Stimulated activated CD4-positive, alpha-beta T cell treated with anti-CD3 and anti-CD28 coated beads, Interleukin-12 subunit alpha, Interleukin-12 subunit beta, amount 100 ng/mL, for 4 hours (primary cell): ENCODE measurements around the gene DUSP28.
"Not testable (repeated sequence)": the region's sequence is repeated elsewhere in the genome, so short reads cannot be mapped to it uniquely, and the experiment has no call there.

Experiments used
- DNase-seq: peaks from one replicate; pipeline ENCODE4 v3.0.0-alpha.2; 2020

DUSP28 gene, protein sequence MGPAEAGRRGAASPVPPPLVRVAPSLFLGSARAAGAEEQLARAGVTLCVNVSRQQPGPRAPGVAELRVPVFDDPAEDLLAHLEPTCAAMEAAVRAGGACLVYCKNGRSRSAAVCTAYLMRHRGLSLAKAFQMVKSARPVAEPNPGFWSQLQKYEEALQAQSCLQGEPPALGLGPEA

DNA sequence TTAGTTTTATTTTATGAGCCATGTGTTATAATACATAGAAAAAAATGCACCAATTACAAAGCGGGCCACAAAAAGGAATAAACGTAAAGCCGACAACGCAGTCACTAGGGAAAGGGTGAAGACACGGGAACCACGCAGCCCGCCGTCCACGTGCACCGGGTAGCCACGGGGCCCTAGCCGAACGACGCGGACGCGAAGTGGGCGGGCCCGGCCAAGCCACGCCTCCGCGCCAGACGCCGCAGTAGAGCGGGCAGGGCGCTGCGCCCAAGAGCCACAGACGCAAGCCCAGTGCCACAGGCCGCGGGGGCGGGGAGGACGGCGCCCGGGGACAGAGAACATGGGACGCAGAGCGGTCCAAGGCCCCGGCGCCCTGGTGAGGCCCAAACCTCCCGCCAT, at the start of gene DUSP28:
Gene DUSP28 (plus strand): TSS at position 274 of the 396 bp plus-strand sequence. CDS start 328 bp downstream, outside the sequence.
- DNase-seq: peak; percentile 89

DNA sequence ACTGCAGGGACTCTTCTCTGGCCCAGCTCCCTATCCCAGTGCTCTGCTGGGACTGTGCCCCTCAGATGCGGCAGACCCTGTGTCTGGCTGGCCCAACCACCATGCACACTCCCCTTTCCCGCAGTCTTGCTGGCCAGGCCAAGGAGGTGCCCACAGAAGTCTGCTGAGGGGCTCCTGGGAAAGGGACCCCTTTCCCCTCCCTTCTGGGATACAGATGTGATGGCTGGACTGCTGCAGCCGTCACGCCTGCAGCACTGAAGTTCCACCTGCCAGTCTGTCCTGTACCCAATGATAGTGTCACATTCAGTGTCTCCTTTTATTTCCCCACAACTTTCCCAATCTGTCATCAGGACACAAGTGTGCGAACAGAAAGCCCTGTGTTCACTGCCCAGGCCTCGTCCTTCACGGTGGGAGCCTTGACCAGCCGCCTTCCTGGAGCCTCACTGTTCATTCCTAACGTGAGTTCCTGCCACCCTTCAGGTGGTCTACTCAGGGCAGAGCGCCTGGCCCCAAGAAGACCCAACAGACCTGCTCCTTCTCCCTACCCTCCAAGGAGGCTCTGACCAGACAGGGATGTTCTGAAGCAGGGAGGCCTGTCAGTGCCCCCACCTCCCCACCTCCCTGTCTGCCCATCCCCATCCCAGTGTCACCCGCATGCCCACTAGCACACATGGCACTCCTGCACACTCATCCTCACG, 49.5 kb upstream of the DUSP28 start:
- DNase-seq: no peak

DNA sequence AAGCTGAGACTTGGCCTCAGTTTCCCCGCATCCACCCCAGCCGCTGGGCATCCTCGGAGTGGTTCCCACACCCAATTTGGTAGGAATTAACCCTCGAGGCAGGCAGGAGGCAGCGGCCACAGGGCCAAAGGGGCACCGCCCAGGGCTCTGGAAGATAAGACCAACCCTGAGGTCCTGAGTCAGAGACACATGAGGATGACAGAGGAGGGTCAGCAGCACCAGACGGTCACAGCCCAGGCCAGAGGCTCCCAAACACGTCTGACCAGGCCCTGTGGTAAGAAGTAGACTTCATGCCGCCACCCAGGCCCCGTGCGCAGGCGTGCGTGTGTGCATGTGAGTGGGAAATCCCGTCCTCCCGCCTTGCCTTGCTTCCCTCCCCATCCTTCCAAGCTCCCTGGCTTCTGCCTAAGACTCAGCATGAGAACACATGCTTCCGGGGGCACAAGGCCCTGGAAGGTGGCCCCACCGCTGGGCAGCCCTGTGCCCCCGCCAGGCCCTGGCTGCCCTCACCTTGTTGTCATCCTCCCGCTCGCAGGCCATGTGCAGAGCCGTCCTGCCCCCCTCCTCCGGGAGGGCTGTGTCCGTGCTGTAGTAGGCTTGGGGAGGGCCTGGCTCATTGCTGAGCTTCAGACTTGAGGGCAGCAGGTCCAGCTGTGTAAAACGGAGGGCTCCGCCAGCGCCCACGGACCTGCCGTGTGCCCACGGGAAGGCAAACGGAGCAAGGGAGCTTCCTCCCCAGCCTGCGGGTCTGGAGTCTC, 48.6 kb upstream of the DUSP28 start:
- no peak for DNase-seq

DNA sequence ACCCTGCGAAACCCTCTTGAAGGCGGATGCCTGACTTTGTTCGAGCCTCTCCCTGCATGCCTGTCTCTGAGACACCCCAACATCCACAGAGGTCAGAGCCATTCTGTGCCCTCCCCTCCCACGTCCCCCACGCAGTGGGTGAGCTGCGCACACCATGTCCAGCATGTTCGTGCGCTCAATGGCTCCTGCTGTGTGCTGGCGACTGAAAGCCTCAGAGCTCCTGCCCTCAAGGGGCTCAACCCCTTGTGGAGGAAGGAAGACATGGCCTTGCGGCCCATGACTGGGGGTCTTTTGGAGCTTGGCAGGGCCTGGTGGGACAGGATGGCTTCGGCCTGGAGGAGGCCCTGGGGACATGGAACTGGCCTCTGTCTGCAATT, 48.1 kb upstream of the DUSP28 start:
- no peak for DNase-seq

DNA sequence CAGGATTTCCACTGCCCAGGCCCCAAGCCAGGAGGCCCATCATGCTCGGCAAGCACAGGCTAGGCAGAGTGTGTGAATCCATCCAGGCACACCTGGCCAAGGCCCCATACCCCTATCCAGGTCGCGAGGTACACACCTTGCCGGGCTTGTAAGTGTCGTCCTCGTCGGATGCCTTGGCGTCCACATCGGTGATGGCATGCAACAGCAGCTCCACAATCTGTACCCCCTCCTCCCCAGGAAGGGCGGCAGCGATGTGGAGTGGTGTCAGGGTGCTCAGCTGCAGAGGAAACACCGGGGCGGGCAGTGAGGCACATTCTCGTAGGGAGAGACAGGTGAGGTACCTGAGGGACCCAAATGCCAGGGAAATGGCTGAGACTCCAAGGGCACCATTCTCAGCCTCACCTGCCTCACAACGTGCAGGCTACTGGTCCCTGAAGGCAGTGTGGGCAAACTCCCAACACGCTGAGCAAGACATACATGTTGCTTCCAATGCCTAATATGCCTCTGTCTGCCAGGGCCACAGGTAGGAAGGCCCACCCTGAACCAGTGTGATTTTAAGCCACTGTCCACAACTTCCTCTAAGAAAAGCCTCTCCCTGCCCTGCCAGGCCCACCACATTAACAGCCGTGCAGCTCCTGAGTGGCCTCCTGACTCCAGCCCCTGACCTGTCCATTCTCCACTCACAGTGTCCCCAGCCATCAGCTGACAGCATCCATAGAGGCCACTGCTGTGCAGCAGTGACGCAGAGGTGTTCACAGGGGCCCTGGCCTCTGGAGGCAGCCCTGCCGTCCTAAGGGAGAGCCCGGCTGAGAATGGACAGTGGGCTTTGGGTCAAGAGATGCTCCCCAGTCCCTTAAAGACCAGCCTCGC, 47.3 kb upstream of the DUSP28 start:
- DNase-seq: no peak

DNA sequence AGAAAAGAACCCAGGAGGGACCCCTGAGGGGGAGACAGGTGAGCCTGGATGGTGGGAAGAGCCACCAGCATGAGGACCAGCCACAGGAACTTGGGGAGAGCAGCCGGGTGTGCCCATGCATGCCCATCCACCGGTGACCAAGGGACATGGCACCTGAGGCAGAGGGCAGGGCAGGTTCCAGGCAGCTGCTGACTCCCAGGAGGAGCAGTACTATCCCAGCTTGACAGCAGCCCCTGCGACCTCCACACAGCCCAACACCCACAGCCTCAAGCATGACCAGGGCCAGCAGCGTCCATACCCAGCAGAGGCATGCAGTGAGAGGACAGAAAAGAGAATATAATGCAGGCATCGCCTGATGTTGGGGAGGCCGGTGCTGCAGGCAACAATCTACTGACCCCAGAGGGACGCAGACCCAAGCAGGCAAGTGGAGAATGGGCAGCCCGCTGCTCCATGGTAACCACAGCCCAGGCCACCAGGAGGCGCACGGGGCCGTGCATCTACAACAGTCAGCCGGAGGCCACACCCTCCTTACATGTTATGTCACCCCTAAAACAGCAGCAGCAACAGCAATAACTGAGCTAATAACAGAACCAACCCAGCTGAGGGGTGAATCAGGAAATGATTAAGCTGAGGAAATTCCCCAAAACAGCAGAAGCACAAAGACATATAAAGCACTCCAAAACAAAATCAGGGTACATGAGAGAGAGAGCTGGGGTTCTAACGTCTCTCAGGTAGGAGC, 46.4 kb upstream of the DUSP28 start:
- DNase-seq: peak; percentile 75

DNA sequence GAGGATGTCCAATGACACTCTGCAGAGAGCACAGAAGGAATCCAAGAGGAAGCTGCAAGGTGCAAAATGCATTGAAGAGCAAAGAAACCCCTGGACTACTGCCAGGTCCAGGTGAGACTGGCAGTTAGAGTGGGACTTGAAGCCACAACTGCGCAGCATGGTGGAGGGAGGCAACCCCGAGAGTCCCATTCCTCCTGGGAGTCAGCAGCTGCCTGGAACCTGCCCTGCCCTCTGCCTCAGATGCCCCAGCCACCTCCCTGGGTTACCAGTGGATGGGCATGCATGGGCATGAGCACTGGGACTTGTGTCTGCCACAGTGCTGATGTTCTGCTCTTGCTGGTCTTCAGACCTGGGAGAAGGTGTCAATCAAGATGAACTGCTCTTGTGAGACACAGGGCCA, 45.5 kb upstream of the DUSP28 start:
- no peak for DNase-seq

DNA sequence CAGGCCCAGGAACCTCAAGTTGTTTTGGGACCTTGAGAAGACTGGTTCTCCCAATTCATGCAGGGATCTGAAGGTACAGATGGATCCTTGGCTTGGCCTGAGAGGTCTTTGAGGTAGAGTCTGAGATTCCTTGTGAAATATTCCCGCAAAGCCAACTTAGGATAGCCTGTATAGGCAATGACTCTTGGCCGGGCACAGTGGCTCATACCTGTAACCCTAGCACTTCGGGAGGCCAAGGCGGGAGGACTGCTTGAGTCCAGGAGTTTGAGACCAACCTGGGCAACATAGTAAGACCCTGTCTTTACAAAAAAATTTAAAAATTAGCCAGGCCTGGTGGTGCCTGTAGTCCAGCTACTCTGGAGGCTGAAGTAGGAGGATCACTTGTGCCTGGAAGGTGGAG, 42.8 kb upstream of the DUSP28 start:
- no peak for DNase-seq

DNA sequence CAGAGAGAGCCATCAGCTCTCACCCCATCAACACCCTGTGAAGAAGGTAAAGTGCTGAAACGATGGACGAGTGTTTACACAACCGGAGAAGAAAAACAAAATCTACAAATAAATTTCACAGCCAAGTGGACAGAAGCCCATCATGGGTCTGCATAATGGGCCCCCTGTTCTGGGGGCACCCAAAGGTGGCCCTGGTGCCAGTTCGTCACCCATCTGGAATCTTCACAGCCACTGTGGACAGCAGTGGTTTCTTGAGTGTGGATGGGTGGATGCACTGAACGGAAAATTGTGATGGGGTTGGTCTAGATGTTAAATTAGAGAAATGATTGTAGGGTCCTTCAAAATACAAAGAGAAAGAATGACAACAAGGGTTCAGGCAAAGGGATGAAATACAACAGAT, 41.2 kb upstream of the DUSP28 start:
- DNase-seq: no peak

DNA sequence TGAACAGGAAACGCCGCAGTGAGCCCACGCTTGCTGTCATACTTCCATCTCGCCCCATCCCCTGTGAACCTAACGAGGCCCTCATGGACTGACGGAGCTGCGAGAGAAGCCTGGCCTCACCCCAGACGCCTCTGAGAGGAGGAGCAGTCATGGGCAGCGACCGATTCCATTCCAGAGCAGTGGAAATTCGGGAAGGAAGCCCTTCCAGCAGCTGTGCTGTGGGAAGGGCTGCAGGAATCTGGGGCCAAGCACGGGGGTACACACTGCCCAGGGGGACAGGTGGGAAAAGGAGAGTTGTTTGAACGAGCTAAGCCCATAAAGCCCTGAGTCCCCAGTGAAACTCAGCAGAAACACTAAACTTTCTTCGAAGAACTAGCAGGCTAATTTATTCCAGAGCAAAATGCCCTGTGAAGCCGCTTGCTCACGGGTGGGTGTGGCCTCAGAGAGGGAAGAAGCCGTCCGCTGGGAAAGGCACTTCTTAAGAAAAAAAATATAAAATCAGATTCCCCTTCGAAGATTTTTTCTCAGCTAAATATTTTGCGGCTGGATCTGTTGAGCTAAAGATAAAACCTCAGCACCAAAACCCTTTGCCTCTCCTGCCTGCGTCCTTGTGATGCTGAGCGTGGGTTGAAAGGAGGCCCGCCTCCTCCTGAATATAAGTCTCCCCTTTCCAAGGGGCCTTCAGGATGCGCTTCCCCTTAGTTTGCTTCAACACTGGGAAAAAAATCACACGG, 40.6 kb upstream of the DUSP28 start:
- no peak for DNase-seq

DNA sequence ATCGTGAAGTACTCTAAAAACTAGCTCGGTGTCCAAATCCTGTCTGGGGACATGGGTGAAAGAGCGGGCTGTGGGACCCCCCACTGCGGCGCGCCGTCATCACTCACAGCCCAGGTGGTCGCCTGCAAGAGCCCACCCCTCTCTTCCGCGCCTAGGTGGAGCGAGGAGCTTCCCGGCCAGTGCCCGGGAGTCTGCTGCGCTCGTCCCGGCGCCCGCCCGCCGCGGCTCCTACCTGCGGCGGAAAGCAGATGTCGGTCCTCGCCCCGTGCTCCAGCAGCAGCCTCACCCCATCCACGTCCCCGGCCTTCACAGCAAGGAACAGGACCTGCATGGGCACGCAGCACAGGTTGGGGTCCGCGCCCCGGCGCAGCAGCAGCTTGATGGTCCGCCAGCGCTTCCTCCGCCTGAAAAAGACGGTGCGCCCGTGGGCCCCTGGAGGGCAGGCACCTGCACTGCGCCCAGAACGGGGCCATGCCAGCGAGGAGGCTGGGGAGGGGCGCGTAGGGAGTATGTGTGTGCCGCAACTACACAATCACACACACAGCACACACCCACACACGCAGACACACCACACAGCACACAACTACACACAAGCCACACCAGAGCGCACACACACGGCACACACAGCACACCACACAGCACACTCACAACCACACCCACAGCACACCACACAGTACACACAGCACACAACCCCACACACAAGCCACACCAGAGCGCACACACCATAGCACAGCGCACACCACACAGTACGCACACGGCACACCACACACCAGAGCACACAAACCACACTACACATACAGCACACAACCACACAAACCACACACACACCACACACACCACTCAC, 39.8 kb upstream of the DUSP28 start:
- no peak for DNase-seq

DNA sequence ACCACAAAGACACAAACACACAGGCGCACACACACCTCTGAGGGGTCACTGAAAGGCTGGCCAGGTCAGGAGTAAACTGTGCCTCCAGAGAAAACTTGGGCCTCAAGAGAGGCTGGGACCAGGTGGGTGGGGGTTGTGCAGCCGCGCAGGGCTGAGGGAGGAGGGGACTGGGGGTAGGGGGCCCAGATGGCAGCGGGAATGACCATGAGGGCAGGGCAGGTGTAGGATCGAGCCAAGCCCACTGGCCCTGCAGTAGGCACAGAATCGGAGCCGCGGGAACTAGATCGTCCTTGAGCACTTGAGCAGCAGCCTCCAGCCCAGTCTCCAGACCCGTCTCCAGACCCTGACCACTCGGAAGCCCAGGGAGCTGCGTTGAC, 39.2 kb upstream of the DUSP28 start:
- no peak for DNase-seq

DNA sequence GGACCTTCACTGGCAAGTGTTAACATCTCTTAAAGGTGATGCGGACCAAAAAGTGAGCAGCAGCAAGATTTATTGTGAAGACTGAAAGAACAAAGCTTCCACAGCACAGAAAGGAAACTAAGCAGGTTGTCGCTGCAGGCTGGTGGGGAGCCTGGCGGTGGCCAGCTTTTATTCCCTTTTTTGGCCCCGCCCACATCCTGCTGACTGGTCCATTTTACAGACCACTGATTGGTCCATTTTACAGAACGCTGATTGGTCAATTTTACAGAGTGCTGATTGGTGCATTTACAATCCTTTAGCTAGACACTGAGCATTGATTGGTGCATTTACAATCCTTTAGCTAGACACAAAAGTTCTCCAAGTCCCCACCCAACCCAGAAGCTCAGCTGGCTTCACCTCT, 38.3 kb upstream of the DUSP28 start:
- not testable (repeated sequence) for DNase-seq

DNA sequence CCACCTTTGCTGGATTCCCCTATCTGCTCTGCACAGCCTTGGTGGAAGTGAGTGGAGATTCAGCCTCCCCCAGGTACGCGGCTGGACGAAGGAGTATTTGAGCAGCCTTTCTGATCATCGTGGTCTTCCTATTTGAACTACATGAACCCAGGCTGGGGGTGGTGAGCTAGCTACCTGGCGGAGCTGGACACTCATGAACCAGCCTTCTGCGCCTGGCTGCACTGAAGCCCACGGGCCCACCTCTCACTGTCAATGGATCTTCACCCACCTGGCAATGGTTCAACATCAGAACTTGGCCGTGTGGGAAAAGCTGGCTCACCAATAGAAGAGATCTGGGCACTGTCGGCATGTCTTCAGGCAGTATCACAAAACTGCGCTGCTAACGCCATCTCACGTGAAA, 37.8 kb upstream of the DUSP28 start:
- no peak for DNase-seq

DNA sequence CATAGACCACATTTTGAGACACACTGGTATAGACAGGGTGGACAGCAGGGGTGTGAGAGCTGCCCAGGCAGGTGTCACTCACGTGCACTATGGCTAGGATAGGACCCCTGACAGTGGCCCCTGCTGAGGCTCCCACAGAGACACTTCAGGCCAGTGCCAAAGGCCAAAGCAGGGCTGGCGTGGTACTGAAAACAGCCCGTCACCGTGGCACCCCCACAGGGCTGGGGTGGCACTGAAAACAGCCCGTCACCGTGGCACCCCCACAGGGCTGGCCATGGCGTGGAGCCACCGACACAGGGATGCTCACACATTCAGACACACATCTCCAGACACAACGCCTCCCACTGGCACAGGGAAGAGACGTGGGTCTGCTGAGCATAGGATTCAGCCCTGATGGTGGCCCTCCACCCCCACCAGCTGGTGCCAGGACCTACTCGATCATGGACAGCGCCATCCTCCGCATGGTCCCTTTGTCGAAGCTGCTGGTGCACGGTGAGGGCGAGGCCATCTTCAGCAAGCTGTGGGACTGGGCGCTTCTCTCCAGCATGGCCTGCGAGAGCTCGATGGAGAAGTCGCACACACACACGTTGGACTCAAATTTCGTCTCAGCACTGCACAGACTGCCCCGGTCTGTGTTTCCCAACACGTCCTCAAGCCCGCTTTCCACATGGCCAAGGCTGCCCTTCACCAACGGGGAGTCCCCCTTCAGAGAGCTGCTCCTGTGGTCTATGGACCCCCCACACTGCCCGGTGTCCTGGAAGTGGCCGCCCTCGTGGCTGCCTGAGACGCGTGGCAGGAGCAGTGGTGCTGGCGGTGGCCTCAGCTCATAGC, 36.5 kb upstream of the DUSP28 start:
- no peak for DNase-seq

DNA sequence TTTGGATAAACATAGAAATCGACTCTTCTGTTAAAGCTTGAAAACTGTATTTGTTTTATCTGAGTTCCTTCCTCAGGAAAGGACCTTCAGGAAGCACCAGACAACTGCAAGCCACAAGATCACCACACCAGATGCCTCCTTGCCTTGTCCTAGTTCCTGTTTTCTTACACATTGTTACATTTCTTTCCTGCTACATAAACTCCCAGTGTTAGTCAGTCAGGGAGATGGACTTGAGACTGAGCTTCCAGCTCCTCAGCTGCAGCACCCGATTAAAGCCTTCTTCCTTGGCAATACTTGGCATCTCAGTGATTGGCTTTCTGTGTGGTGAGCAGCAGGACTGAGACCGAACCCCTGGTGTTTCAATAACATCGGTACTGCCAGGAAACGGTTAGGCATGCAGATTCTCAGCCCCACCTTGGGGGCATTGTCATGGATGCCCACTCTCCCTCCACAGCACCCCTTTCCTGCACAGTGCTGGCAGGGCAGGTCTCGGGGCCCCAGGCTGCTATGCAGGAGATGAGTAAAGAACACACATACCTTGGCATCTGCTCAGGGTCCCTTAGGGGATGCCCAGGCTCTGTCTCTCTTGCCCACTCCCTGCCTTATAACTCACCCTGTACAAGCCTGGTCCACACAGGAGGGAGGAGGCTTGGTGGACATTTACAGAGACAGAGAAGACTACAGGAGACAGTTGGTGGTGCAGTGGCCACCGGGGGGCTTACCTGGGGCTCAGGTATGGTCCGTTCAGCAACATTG, 35.0 kb upstream of the DUSP28 start:
- no peak for DNase-seq

DNA sequence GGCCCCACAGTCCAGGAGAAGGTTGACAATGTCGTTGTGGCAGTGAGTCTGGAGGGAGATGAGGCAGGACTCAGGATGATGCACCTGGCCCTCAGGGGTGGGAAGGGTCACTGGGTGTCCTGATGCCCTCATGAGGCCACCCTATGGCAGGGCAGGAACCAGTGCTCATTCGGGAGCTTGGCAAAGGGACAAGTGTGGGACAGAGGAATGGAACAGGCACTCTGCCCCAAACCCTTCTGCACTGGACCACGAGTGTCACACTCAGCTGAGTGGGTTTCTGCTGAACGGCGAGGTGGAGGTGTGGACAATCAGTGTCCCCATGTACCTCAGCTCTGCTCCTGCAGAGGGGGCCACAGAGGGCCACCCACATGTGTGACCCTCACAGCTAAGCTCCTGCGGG, 34.4 kb upstream of the DUSP28 start:
- no peak for DNase-seq

DNA sequence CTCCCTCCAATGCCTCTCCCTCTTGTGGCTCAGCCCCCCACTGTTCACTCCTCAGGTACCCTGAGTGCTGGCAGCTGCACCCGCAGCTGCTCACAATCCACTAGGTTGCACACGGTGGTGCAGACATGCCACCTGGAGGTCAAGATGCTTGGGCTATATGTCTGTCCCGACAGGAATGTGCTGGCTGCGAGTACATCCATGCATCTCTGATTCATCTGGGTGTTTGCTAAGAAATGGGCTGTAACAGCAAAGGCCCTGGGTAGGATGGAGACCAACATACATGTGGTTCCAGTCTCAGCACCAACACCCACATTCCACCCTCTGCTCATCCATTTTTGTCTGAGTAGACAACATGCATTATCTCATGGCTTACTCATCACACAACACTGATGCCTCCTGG, 33.6 kb upstream of the DUSP28 start:
- no peak for DNase-seq

DNA sequence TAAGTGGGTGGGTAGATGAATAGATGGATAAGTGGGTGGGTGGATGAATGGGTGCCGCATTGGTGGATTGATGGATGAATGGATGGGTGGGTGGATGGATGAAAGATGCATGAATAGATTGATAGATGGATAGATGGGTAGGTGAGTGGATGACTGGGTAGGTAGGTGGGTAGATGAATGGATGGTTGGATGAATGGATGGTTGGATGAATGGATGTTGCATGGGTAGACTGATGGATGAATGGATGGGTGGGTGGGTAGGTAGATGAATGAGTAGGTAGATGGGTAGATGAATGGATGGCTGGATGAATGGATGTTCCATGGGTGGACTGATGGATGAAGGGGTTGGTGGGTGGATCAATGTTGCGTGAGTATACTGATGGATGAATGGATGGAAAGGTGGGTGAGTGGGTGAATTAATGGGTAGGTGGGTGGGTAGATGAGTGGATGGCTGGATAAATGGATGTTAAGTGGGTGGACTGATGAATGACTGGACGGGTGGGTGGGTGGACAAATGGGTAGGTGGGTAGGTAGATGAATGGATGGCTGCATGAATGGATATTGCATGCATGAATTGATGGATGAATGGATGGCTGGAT, 32.9 kb upstream of the DUSP28 start:
- no peak for DNase-seq
